WTC11 (cell line): Measurements from ENCODE around the gene MTHFD1L. TPM values are rescaled to one million over a fixed set of nuclear protein-coding genes. Genes with fewer than 3 reads are reported as not detected.

Source experiments
- ATAC-seq: fragments of 200-7000 bp; cut with Tn5 transposase; 2 replicates; pipeline ENCODE4 v1.10.0; 2021; ENCODE audit warnings: mild to moderate bottlenecking, moderate library complexity
- CTCF ChIA-PET: fragments of 300-600 bp; sonication (Branson Sonifier 250); formaldehyde crosslinking; loops from one replicate; lab custom pipeline; 2021; ENCODE audit warnings: antibody characterized with exemption; lab: Charles Lee
- POLR2A ChIA-PET: fragments of 350-600 bp; sonication (Branson Sonifier 250); formaldehyde crosslinking; loops from one replicate; lab custom pipeline; 2021; ENCODE audit warnings: antibody characterized with exemption; lab: Charles Lee
- DNase-seq: peaks from one replicate; pipeline ENCODE4 v3.0.0; 2021; ENCODE audit warnings: low spot score
- H3K27ac Mint-ChIP-seq: 2 replicates; pipeline ENCODE4 v1.8.0; 2021; ENCODE audit warnings: mixed read lengths
- H3K27me3 Mint-ChIP-seq: 2 replicates; pipeline ENCODE4 v1.8.0; 2021; ENCODE audit warnings: low read depth, mild to moderate bottlenecking, moderate library complexity, mixed read lengths
- H3K36me3 Mint-ChIP-seq: 2 replicates; pipeline ENCODE4 v1.8.0; 2021; ENCODE audit warnings: mixed read lengths
- H3K4me1 Mint-ChIP-seq: 2 replicates; pipeline ENCODE4 v1.8.0; 2022; ENCODE audit warnings: mixed read lengths
- H3K4me3 Mint-ChIP-seq: 2 replicates; pipeline ENCODE4 v1.8.0; 2021; ENCODE audit warnings: mild to moderate bottlenecking, moderate library complexity, mixed read lengths
- H3K9me3 Mint-ChIP-seq: 2 replicates; pipeline ENCODE4 v1.8.0; 2021; ENCODE audit warnings: mixed read lengths
- ATF2 ChIP-seq: sonication (generic); formaldehyde crosslinking; IDR thresholded peaks from 2 replicates; pipeline ENCODE4 v1.8.1; 2022; ENCODE audit warnings: low read depth, missing genetic modification reagents, borderline replicate concordance
- ETV6 ChIP-seq: sonication (generic); formaldehyde crosslinking; IDR thresholded peaks from 2 replicates; pipeline ENCODE4 v1.8.1; 2022; ENCODE audit warnings: mild to moderate bottlenecking, missing genetic modification reagents
- GABPB1 ChIP-seq: sonication (generic); formaldehyde crosslinking; IDR thresholded peaks from 2 replicates; pipeline ENCODE4 v1.8.1; 2023; ENCODE audit warnings: mild to moderate bottlenecking, missing genetic modification reagents
- IRF1 ChIP-seq: sonication (generic); formaldehyde crosslinking; IDR thresholded peaks from 2 replicates; pipeline ENCODE4 v1.8.0; 2023; ENCODE audit warnings: missing genetic modification reagents
- JAZF1 ChIP-seq: fragments of 250-450 bp; sonication (Bioruptor Pico); IDR thresholded peaks from 2 replicates; pipeline ENCODE4 v1.9.0; 2021; ENCODE audit warnings: moderate library complexity, mild to moderate bottlenecking, inconsistent platforms
- MXD4 ChIP-seq: fragments of 250-450 bp; sonication (Bioruptor Pico); IDR thresholded peaks from 2 replicates; pipeline ENCODE4 v1.8.0; 2021; ENCODE audit warnings: mild to moderate bottlenecking, moderate library complexity, borderline replicate concordance
- MYBL2 ChIP-seq: sonication (generic); formaldehyde crosslinking; IDR thresholded peaks from 2 replicates; pipeline ENCODE4 v1.8.1; 2023; ENCODE audit warnings: mild to moderate bottlenecking, moderate library complexity, missing genetic modification reagents
- NR1H2 ChIP-seq: sonication (generic); formaldehyde crosslinking; IDR thresholded peaks from 2 replicates; pipeline ENCODE4 v1.9.0; 2021; ENCODE audit warnings: mild to moderate bottlenecking, moderate library complexity, missing genetic modification reagents
- SMAD3 ChIP-seq: sonication (generic); formaldehyde crosslinking; IDR thresholded peaks from 2 replicates; pipeline ENCODE4 v1.8.0; 2022; ENCODE audit warnings: missing genetic modification reagents, mild to moderate bottlenecking, borderline replicate concordance
- TEAD1 ChIP-seq: sonication (generic); formaldehyde crosslinking; IDR thresholded peaks from 2 replicates; pipeline ENCODE4 v1.8.0; 2022; ENCODE audit warnings: mild to moderate bottlenecking, missing genetic modification reagents
- USF2 ChIP-seq: sonication (generic); formaldehyde crosslinking; IDR thresholded peaks from 2 replicates; pipeline ENCODE4 v1.8.1; 2023; ENCODE audit warnings: mild to moderate bottlenecking, missing genetic modification reagents, moderate library complexity
- ZNF138 ChIP-seq: sonication (generic); formaldehyde crosslinking; conservative IDR thresholded peaks from 2 replicates; pipeline ENCODE4 v1.8.1; 2022; ENCODE audit warnings: mild to moderate bottlenecking, moderate library complexity, missing genetic modification reagents
- ZNF219 ChIP-seq: sonication (generic); formaldehyde crosslinking; IDR thresholded peaks from 2 replicates; pipeline ENCODE4 v1.8.0; 2023; ENCODE audit warnings: missing genetic modification reagents, mild to moderate bottlenecking, borderline replicate concordance
- ZSCAN18 ChIP-seq: fragments of 250-450 bp; sonication (Bioruptor Pico); IDR thresholded peaks from 2 replicates; pipeline ENCODE4 v2.1.2; 2022; ENCODE audit warnings: mild to moderate bottlenecking, moderate library complexity
- total RNA-seq: library from RNA; stranded (reverse); gene quantifications from 3 replicates; pipeline ENCODE4 v1.2.3, GENCODE V29; 2021
- TF ChIP-seq, protein P1 (sequence below): sonication (generic); formaldehyde crosslinking; IDR thresholded peaks from 2 replicates; pipeline ENCODE4 v1.8.1; 2023; ENCODE audit warnings: mild to moderate bottlenecking, moderate library complexity, missing genetic modification reagents
- TF ChIP-seq, protein P2 (sequence below): sonication (generic); formaldehyde crosslinking; IDR thresholded peaks from 2 replicates; pipeline ENCODE4 v1.8.0; 2022; ENCODE audit warnings: mild to moderate bottlenecking, missing genetic modification reagents
- TF ChIP-seq, protein P3 (sequence below): sonication (generic); formaldehyde crosslinking; IDR thresholded peaks from 2 replicates; pipeline ENCODE4 v1.8.0; 2022; ENCODE audit warnings: mild to moderate bottlenecking, missing genetic modification reagents
- TF ChIP-seq, protein P4 (sequence below): sonication (generic); formaldehyde crosslinking; IDR thresholded peaks from 2 replicates; pipeline ENCODE4 v1.8.0; 2023; ENCODE audit warnings: missing genetic modification reagents, mild to moderate bottlenecking, borderline replicate concordance

MTHFD1L gene
- total RNA-seq, 1 experiment from 2014 or later: 104 TPM

DNA sequence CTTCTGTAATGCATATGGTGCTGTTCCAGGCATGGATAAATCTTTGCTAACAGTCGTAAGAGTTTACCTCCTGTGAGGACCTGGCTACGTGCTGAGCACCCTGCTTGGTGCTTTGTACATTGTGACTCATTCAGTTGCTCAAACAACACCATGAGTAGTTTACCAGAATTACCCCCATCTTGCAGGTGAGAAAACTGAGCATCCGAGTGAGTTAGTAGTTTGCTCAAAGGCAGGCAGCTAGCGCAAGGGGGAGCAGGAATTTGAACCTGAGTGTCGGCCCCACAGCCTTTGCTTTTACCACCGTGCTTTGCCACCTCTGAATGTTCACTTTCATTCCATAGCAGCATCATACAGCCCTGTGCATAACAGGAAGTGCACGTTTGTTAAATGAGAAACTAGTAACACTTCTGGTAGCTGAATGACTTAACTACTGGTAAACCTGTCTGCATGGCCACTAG lies 121.9 kb downstream of the MTHFD1L start (continued):
- no peak for TF ChIP-seq ZSCAN18
- TF ChIP-seq JAZF1 (CRISPR knock-in tag): no peak
- TF ChIP-seq, protein P1, sequence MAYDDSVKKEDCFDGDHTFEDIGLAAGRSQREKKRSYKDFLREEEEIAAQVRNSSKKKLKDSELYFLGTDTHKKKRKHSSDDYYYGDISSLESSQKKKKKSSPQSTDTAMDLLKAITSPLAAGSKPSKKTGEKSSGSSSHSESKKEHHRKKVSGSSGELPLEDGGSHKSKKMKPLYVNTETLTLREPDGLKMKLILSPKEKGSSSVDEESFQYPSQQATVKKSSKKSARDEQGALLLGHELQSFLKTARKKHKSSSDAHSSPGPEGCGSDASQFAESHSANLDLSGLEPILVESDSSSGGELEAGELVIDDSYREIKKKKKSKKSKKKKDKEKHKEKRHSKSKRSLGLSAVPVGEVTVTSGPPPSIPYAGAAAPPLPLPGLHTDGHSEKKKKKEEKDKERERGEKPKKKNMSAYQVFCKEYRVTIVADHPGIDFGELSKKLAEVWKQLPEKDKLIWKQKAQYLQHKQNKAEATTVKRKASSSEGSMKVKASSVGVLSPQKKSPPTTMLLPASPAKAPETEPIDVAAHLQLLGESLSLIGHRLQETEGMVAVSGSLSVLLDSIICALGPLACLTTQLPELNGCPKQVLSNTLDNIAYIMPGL (CRISPR knock-in tag): no peak
- TF ChIP-seq USF2 (CRISPR knock-in tag): no peak
- no peak for TF ChIP-seq MYBL2 (CRISPR knock-in tag)
- no peak for TF ChIP-seq IRF1 (CRISPR knock-in tag)
- TF ChIP-seq SMAD3 (CRISPR knock-in tag): no peak
- TF ChIP-seq, protein P2, sequence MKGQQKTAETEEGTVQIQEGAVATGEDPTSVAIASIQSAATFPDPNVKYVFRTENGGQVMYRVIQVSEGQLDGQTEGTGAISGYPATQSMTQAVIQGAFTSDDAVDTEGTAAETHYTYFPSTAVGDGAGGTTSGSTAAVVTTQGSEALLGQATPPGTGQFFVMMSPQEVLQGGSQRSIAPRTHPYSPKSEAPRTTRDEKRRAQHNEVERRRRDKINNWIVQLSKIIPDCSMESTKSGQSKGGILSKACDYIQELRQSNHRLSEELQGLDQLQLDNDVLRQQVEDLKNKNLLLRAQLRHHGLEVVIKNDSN (CRISPR knock-in tag): no peak

- no peak for DNase-seq
- Mint-ChIP-seq H3K27me3 (no peaks in the 10 kb centered on the region), H3K4me3 (no peak overlapping the region), H3K4me1 (peaks cover 4% of the 10 kb centered on the region), H3K36me3 (peaks cover 6% of the 10 kb centered on the region), H3K9me3 (no peaks in the 10 kb centered on the region), H3K27ac (no peak overlapping the region)
- CTCF ChIA-PET: interaction anchor here (0.7 kb wide), 1 partner anchor 1152 kb away, joined by 3 read pairs; no protein-coding TSS in a partner anchor
- no peak for ATAC-seq
- POLR2A ChIA-PET: no interaction called here
- TF ChIP-seq ZNF138 (CRISPR knock-in tag) (no peak), MXD4 (CRISPR knock-in tag) (no peak), ETV6 (CRISPR knock-in tag) (no peak), GABPB1 (no peak), ATF2 (CRISPR knock-in tag) (no peak), MYBL2 (CRISPR knock-in tag) (no peak), TEAD1 (no peak), ZNF219 (no peak), NR1H2 (CRISPR knock-in tag) (no peak)
- TF ChIP-seq, protein P3, sequence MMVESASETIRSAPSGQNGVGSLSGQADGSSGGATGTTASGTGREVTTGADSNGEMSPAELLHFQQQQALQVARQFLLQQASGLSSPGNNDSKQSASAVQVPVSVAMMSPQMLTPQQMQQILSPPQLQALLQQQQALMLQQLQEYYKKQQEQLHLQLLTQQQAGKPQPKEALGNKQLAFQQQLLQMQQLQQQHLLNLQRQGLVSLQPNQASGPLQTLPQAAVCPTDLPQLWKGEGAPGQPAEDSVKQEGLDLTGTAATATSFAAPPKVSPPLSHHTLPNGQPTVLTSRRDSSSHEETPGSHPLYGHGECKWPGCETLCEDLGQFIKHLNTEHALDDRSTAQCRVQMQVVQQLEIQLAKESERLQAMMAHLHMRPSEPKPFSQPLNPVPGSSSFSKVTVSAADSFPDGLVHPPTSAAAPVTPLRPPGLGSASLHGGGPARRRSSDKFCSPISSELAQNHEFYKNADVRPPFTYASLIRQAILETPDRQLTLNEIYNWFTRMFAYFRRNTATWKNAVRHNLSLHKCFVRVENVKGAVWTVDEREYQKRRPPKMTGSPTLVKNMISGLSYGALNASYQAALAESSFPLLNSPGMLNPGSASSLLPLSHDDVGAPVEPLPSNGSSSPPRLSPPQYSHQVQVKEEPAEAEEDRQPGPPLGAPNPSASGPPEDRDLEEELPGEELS (CRISPR knock-in tag): no peak
- TF ChIP-seq, protein P4, sequence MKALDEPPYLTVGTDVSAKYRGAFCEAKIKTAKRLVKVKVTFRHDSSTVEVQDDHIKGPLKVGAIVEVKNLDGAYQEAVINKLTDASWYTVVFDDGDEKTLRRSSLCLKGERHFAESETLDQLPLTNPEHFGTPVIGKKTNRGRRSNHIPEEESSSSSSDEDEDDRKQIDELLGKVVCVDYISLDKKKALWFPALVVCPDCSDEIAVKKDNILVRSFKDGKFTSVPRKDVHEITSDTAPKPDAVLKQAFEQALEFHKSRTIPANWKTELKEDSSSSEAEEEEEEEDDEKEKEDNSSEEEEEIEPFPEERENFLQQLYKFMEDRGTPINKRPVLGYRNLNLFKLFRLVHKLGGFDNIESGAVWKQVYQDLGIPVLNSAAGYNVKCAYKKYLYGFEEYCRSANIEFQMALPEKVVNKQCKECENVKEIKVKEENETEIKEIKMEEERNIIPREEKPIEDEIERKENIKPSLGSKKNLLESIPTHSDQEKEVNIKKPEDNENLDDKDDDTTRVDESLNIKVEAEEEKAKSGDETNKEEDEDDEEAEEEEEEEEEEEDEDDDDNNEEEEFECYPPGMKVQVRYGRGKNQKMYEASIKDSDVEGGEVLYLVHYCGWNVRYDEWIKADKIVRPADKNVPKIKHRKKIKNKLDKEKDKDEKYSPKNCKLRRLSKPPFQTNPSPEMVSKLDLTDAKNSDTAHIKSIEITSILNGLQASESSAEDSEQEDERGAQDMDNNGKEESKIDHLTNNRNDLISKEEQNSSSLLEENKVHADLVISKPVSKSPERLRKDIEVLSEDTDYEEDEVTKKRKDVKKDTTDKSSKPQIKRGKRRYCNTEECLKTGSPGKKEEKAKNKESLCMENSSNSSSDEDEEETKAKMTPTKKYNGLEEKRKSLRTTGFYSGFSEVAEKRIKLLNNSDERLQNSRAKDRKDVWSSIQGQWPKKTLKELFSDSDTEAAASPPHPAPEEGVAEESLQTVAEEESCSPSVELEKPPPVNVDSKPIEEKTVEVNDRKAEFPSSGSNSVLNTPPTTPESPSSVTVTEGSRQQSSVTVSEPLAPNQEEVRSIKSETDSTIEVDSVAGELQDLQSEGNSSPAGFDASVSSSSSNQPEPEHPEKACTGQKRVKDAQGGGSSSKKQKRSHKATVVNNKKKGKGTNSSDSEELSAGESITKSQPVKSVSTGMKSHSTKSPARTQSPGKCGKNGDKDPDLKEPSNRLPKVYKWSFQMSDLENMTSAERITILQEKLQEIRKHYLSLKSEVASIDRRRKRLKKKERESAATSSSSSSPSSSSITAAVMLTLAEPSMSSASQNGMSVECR (CRISPR knock-in tag): no peak
- TF ChIP-seq, protein P1 (CRISPR knock-in tag): no peak
Observed at GRCh38 chr6:150987855-150988464, 122.5 kb downstream of the MTHFD1L start.
